HepG2 (cell line): ENCODE results near the gene CACNA1G. TPM values are rescaled to one million over a fixed set of nuclear protein-coding genes. Genes with fewer than 3 reads are reported as not detected.

ENCODE experiments used
- ARNT ChIP-seq: fragments of 450-650 bp; IDR thresholded peaks from 2 replicates; pipeline ENCODE4 v1.6.1; 2017
- CENPX ChIP-seq: sonication (generic); formaldehyde crosslinking; IDR thresholded peaks from 2 replicates; pipeline ENCODE4 v1.9.0; 2021; ENCODE audit warnings: mild to moderate bottlenecking, missing genetic modification reagents, moderate library complexity
- GATAD2A ChIP-seq: IDR thresholded peaks from 2 replicates; pipeline ENCODE4 v1.6.1; 2016
- GPN1 ChIP-seq: sonication (generic); formaldehyde crosslinking; IDR thresholded peaks from 2 replicates; pipeline ENCODE4 v1.5.1; 2020; ENCODE audit warnings: missing genetic modification reagents, borderline replicate concordance
- HHEX ChIP-seq: IDR thresholded peaks from 2 replicates; pipeline ENCODE4 v1.6.1; 2016; ENCODE audit warnings: control low read depth
- MBD4 ChIP-seq: IDR thresholded peaks from 2 replicates; pipeline ENCODE4 v1.6.1; 2012; ENCODE audit warnings: low read length, inconsistent platforms, borderline replicate concordance
- MLLT10 ChIP-seq: sonication (generic); formaldehyde crosslinking; IDR thresholded peaks from 2 replicates; pipeline ENCODE4 v1.4.0; 2020; ENCODE audit warnings: missing genetic modification reagents
- NFYC ChIP-seq: IDR thresholded peaks from 2 replicates; pipeline ENCODE4 v1.6.1; 2016; ENCODE audit warnings: missing genetic modification reagents, missing compliant biosample characterization
- NR2F1 ChIP-seq, 2 experiments: fragments of 450-650 bp in 1 of 2; formaldehyde crosslinking in 1 of 2; IDR thresholded peaks; 2 replicates each; pipeline versions ENCODE4 v1.5.0 to v1.6.1; 2016 to 2020; ENCODE audit warnings: mild to moderate bottlenecking in 1 of 2, missing compliant biosample characterization in 1 of 2, missing genetic modification reagents in 1 of 2, moderate library complexity in 1 of 2
- PHF21A ChIP-seq: sonication (generic); formaldehyde crosslinking; IDR thresholded peaks from 2 replicates; pipeline ENCODE4 v1.5.0; 2020; ENCODE audit warnings: mild to moderate bottlenecking, missing genetic modification reagents
- POLR2G ChIP-seq: fragments of 200-400 bp; formaldehyde crosslinking; IDR thresholded peaks from 2 replicates; pipeline ENCODE4 v1.6.1; 2018; ENCODE audit warnings: mild to moderate bottlenecking, low read depth, low read length, moderate library complexity
- SMAD1 ChIP-seq: sonication (generic); formaldehyde crosslinking; IDR thresholded peaks from 2 replicates; pipeline ENCODE4 v1.4.0; 2020; ENCODE audit warnings: missing genetic modification reagents, low read depth, mild to moderate bottlenecking, borderline replicate concordance
- SP4 ChIP-seq: sonication (generic); formaldehyde crosslinking; IDR thresholded peaks from 2 replicates; pipeline ENCODE4 v1.8.1; 2023; ENCODE audit warnings: mild to moderate bottlenecking, missing genetic modification reagents
- THYN1 ChIP-seq: sonication (generic); formaldehyde crosslinking; IDR thresholded peaks from 2 replicates; pipeline ENCODE4 v1.8.1; 2023; ENCODE audit warnings: low read depth, mild to moderate bottlenecking, moderate library complexity, missing genetic modification reagents, borderline replicate concordance
- ZBTB7B ChIP-seq: sonication (generic); formaldehyde crosslinking; IDR thresholded peaks from 2 replicates; pipeline ENCODE4 v1.4.0; 2020; ENCODE audit warnings: missing genetic modification reagents
- ZC3H4 ChIP-seq: sonication (generic); formaldehyde crosslinking; IDR thresholded peaks from 2 replicates; pipeline ENCODE4 v1.4.0; 2020; ENCODE audit warnings: missing genetic modification reagents, borderline replicate concordance
- ZMAT3 ChIP-seq: sonication (generic); formaldehyde crosslinking; conservative IDR thresholded peaks from 2 replicates; pipeline ENCODE4 v1.7.0; 2021; ENCODE audit warnings: missing genetic modification reagents
- ZNF10 ChIP-seq: sonication (generic); formaldehyde crosslinking; IDR thresholded peaks from 2 replicates; pipeline ENCODE4 v1.4.0; 2020; ENCODE audit warnings: mild to moderate bottlenecking, low read depth, missing genetic modification reagents, borderline replicate concordance
- ZNF12 ChIP-seq: sonication (generic); formaldehyde crosslinking; IDR thresholded peaks from 2 replicates; pipeline ENCODE4 v1.5.0; 2020; ENCODE audit warnings: missing genetic modification reagents
- ZNF331 ChIP-seq: sonication (generic); formaldehyde crosslinking; IDR thresholded peaks from 2 replicates; pipeline ENCODE4 v1.4.0; 2020; ENCODE audit warnings: missing genetic modification reagents
- ZNF790 ChIP-seq: sonication (generic); formaldehyde crosslinking; IDR thresholded peaks from 2 replicates; pipeline ENCODE4 v1.8.0; 2022; ENCODE audit warnings: missing genetic modification reagents, mild to moderate bottlenecking, borderline replicate concordance
- ZSCAN12 ChIP-seq: sonication (generic); formaldehyde crosslinking; IDR thresholded peaks from 2 replicates; pipeline ENCODE4 v1.9.0; 2021; ENCODE audit warnings: mild to moderate bottlenecking, missing genetic modification reagents
- ZSCAN20 ChIP-seq: sonication (generic); formaldehyde crosslinking; IDR thresholded peaks from 2 replicates; pipeline ENCODE4 v1.4.0; 2020; ENCODE audit warnings: missing genetic modification reagents, mild to moderate bottlenecking, borderline replicate concordance
- polyA plus RNA-seq, 8 experiments: library from polyadenylated mRNA; depleted of rRNA in 3 of 8; stranded (reverse) in 7 of 8; unstranded in 1 of 8; fragments of >200 nt; fragmentation: Illumina TruSeq in 4 of 8; extraction: Trizol in 4 of 8; gene quantifications; 2 replicates each; pipeline versions ENCODE4 v1.2.1 to v1.2.3, GENCODE V29; 2011 to 2016; ENCODE audit warnings: low read depth in 4 of 8, missing spikeins in 1 of 8, mixed read lengths in 1 of 8; ENCODE audit not compliant: insufficient read depth in 1 of 8
- total RNA-seq, 5 experiments: library from RNA; depleted of rRNA; stranded (reverse); fragments of >200 nt; fragmentation: Illumina TruSeq; extraction: Trizol; gene quantifications; 2 replicates each; pipeline ENCODE4 v1.2.3, GENCODE V29; 2016; ENCODE audit warnings: low read depth in 1 of 5
- TF ChIP-seq, protein P1 (sequence below): sonication (generic); formaldehyde crosslinking; IDR thresholded peaks from 2 replicates; pipeline ENCODE4 v1.8.0; 2022; ENCODE audit warnings: mild to moderate bottlenecking, missing genetic modification reagents
- TF ChIP-seq, protein P2 (sequence below): sonication (generic); formaldehyde crosslinking; IDR thresholded peaks from 2 replicates; pipeline ENCODE4 v1.5.0; 2020; ENCODE audit warnings: mild to moderate bottlenecking, low read depth, missing genetic modification reagents, borderline replicate concordance
- TF ChIP-seq, protein P3 (sequence below): sonication (generic); formaldehyde crosslinking; IDR thresholded peaks from 2 replicates; pipeline ENCODE4 v1.4.0; 2020; ENCODE audit warnings: mild to moderate bottlenecking, missing genetic modification reagents, borderline replicate concordance
- TF ChIP-seq, protein P4 (sequence below): IDR thresholded peaks from 2 replicates; pipeline ENCODE4 v1.6.1; 2016; ENCODE audit warnings: missing compliant biosample characterization, missing genetic modification reagents, borderline replicate concordance

Gene CACNA1G
- total and polyA plus RNA-seq, 2 of the 13 experiments (the other 11 are each of a cell fraction or from before 2014, with no cell fraction given) = 0.02 TPM; not detected in 1

DNA sequence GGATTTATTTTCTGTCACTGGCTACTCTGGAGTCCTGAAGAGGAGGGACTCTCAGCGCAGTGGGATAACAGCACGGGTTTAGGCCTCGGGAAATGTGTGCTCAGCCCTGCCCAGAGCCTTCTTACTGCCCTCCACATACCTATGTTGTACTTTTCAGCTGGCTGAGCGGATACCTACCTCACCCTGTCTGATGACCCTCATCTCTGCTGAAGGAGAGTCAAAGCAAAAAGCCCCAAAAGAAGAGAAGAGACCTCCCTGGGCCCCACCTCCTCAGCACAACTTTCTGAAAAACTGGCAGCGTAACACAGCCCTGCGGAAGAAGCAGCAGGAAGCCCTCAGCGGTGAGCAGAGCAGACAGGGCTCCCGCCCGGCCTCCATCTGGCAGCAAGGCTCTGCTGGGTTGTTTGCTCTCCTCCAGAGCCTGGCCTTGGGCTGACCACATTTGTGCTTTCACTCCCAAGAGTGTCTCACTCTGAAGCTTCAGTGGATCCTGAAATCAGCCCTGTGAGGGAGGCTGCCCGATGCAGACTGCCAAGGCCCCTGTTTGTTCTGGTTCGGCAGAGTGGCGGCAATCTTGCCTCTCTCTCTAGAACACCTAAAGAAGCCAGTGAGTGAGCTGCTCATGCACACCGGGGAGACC lies 42.0 kb upstream of the CACNA1G start (continued):
- TF ChIP-seq NFYC (CRISPR knock-in tag) = no peak
- TF ChIP-seq GPN1 (CRISPR knock-in tag) = no peak
- TF ChIP-seq ZSCAN20 (CRISPR knock-in tag) = no peak
- TF ChIP-seq HHEX (CRISPR knock-in tag) = no peak
- TF ChIP-seq GATAD2A (CRISPR knock-in tag) = 0 out of 2 replicates have a peak, but pooled peaks have one; percentile 16
- 0 out of 2 replicates have a peak, but pooled peaks have one; percentile 24 for TF ChIP-seq PHF21A (CRISPR knock-in tag)
- TF ChIP-seq POLR2G = peak; percentile 33; the same call in 1 of the 2 replicates
- TF ChIP-seq ZMAT3 = no peak
- TF ChIP-seq, protein P1, sequence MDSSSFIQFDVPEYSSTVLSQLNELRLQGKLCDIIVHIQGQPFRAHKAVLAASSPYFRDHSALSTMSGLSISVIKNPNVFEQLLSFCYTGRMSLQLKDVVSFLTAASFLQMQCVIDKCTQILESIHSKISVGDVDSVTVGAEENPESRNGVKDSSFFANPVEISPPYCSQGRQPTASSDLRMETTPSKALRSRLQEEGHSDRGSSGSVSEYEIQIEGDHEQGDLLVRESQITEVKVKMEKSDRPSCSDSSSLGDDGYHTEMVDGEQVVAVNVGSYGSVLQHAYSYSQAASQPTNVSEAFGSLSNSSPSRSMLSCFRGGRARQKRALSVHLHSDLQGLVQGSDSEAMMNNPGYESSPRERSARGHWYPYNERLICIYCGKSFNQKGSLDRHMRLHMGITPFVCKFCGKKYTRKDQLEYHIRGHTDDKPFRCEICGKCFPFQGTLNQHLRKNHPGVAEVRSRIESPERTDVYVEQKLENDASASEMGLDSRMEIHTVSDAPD (CRISPR knock-in tag) = no peak
- TF ChIP-seq ZNF790 (CRISPR knock-in tag) = no peak
- TF ChIP-seq ARNT = no peak
- TF ChIP-seq CENPX (CRISPR knock-in tag) = no peak
- no peak for TF ChIP-seq MBD4
- TF ChIP-seq ZBTB7B (CRISPR knock-in tag) = no peak
- TF ChIP-seq NR2F1 (CRISPR knock-in tag; IDR thresholded peaks at IDR 0.05) = no peak
- no peak; the same call in 1 of the 2 replicates for TF ChIP-seq SMAD1
- TF ChIP-seq, protein P2, sequence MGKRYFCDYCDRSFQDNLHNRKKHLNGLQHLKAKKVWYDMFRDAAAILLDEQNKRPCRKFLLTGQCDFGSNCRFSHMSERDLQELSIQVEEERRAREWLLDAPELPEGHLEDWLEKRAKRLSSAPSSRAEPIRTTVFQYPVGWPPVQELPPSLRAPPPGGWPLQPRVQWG (CRISPR knock-in tag) = no peak
- TF ChIP-seq ZNF12 (CRISPR knock-in tag) = no peak
- TF ChIP-seq, protein P3, sequence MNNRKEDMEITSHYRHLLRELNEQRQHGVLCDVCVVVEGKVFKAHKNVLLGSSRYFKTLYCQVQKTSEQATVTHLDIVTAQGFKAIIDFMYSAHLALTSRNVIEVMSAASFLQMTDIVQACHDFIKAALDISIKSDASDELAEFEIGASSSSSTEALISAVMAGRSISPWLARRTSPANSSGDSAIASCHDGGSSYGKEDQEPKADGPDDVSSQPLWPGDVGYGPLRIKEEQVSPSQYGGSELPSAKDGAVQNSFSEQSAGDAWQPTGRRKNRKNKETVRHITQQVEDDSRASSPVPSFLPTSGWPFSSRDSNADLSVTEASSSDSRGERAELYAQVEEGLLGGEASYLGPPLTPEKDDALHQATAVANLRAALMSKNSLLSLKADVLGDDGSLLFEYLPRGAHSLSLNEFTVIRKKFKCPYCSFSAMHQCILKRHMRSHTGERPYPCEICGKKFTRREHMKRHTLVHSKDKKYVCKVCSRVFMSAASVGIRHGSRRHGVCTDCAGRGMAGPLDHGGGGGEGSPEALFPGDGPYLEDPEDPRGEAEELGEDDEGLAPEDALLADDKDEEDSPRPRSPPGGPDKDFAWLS (CRISPR knock-in tag) = no peak
- no peak for TF ChIP-seq ZC3H4 (CRISPR knock-in tag)
- TF ChIP-seq ZNF331 (CRISPR knock-in tag) = peak; percentile 92
- peak; percentile 19; the same call in 1 of the 2 replicates for TF ChIP-seq SP4
- no peak for TF ChIP-seq MLLT10 (CRISPR knock-in tag)
- TF ChIP-seq, protein P4, sequence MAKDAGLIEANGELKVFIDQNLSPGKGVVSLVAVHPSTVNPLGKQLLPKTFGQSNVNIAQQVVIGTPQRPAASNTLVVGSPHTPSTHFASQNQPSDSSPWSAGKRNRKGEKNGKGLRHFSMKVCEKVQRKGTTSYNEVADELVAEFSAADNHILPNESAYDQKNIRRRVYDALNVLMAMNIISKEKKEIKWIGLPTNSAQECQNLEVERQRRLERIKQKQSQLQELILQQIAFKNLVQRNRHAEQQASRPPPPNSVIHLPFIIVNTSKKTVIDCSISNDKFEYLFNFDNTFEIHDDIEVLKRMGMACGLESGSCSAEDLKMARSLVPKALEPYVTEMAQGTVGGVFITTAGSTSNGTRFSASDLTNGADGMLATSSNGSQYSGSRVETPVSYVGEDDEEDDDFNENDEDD (CRISPR knock-in tag) = no peak
- TF ChIP-seq ZNF10 (CRISPR knock-in tag) = no peak
- TF ChIP-seq ZSCAN12 (CRISPR knock-in tag) = no peak
- TF ChIP-seq THYN1 (CRISPR knock-in tag) = no peak
